NCI-H2196 treated with DMSO at 0.1 percent for 48 hours (cell line): ENCODE results near the gene DROSHA.
"Not testable (repeated sequence)": the region's sequence is repeated elsewhere in the genome, so short reads cannot be mapped to it uniquely, and the experiment has no call there.

Source experiments
- DNase-seq: peaks from one replicate; lab custom pipeline; 2025; ENCODE audit not compliant: unreplicated experiment; lab: John Stamatoyannopoulos, UW

The DROSHA gene

DNA sequence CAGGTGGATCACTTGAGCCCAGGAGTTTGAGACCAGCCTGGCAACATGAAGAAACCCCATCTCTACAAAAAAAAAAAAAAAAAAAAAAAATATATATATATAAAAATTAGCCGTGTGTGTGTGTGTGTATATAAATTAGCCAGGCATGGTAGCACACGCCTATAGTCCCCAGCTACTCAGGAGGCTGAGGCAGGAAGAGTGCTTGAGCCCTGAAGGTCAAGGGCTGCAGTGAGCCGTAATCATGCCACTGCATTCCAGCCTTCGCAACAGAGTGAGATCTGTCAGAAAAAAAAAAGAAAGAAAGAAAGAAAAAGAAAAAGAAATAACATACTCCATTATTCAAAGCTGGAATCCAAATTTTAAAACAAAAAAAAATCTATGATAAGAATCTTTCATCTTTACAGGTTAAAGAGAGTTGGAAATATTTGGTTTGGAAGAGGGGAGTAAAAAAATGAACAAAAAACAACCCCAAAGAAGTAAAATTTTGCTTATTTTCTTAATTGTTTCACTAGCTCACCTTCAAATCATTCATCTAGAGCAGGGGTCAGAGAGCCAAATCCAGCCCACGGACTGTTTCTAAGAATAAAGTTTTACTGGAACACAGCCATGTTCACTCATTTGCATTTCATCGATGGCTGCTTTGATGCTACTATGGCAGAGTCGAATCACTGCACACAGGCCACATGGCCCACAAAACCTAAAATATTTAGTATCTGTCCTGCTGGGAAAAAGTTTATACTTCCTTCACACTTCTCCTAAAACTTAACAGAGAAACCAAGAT is 109.9 kb downstream of the DROSHA start:
- no peak for DNase-seq

DNA sequence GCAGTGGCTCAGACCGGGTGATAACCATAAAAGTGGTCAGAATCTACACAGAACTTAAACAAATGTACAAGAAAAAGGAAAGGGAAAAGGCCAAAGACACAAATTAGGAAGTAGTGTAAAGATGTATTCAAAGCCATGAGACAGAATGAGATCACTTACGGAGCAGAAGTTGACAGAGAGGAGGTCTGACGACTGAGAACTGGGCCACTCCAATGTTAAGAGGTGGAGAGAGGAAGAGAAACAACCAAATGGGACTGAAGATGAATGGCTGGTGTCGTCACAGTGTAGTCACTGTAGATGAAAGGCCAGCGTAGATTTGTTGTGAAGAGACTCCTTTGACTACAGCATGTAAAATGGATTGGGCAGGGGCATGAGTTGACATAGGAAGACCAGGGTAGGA is 114.4 kb downstream of the DROSHA start:
- no peak for DNase-seq

DNA sequence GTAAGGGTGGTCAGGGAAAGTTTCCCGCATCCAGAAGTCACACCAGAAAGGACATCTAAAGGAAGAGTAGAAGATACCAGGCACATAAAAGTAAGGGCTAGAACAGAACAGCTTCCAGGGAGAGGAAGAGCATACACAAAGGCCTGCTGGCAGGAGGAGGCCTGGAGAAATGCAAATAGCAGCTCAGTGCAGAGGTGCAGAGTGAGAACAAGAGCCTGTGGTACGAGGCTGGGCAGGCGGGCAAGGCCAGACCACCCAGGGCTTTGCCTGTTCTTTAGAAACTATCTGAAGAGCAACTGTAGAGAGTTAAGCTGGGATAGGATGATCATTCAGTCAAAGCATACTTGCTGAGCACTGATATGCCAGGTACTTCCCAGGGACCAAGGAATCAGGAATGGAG is 115.3 kb downstream of the DROSHA start:
- DNase-seq: no peak

- no peak for DNase-seq
Observed at GRCh38 chr5:31415960-31416359, 115.9 kb downstream of the DROSHA start.

- DNase-seq: no peak
Observed at GRCh38 chr5:31415009-31415923, 116.6 kb downstream of the DROSHA start.

DNA sequence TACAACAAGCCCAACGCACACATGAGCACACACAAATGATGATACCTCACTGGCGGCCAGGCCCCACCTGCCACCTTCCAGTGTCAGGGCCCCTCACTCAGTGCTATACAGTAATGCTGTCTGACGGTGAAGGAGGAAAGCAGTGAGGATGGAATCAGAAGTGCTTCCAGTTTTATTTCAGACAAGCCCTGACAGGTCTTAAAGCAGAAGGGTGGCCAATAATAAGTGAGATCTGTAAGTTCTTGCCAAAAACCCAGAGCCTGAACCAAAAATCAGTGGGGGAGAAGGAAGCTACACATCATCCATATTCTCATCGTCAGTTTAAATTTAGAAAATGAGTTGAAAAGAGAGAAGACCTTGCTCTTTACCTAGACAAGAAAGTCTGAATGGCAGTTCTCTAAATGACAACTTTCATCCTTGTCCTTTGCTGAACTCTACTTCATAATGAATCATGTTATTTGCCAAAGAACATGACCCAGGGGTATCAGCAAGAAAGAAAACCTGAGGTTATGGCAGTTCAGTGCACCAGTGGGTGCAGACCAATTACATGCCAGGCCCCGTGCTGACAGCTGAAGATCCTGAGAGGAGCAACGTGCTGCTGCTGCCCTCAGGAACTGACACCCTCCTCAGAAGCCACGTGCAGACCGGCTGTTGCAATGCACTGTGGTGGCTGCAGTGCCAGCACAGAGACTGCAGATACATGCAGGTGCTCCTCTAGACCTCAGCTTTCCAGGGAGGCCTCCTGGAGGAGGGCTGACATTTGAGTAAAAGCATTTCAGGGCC is 118.7 kb downstream of the DROSHA start:
- DNase-seq: no peak

- DNase-seq: no peak
Observed at GRCh38 chr5:31412324-31412723, 119.6 kb downstream of the DROSHA start.

- DNase-seq: no peak
Observed at GRCh38 chr5:31410089-31410488, 121.8 kb downstream of the DROSHA start.

- DNase-seq: no peak
Observed at GRCh38 chr5:31408814-31409213, 123.1 kb downstream of the DROSHA start.

GRCh38 chr5:31407921-31408693 is 123.8 kb downstream of the DROSHA start:
- DNase-seq: no peak

DNA sequence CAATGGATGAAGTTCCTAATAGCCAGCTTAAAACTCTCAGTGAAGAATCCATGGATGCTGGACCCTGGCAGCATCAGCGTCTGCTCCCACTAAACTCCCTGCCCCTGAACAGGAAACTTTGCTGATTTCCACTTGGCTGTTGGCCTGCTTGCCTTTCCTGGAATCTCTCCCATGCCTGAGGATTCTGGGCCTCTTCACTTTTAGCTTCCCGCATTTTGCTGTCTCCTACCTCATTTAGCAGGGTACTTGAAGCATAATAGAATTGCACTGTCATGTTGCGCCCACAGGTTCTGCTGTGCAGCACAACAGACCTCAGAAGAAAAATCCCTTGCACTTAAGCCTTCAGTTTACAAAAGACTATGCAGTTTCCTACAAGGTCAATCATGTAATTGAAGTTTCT is 127.6 kb downstream of the DROSHA start:
- no peak for DNase-seq

DNA sequence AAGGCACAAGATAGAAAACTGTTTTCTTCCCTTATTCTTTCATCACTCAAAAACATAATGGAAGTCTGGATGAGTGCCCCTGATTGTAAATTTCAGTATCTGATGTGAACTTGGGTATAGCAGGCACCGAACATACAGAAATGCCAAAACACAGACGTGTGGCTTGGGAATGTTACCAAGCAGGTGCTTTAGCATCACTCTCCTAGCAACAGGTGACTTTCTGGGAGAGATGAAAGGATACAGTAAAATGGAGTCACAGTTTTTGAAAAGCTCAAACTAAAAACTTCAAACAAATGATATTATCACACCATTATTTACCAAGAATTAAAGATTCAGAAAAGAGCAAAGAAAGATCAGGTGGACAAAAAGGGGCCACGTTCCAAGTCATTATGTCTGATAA is 130.2 kb downstream of the DROSHA start:
- no peak for DNase-seq

DNA sequence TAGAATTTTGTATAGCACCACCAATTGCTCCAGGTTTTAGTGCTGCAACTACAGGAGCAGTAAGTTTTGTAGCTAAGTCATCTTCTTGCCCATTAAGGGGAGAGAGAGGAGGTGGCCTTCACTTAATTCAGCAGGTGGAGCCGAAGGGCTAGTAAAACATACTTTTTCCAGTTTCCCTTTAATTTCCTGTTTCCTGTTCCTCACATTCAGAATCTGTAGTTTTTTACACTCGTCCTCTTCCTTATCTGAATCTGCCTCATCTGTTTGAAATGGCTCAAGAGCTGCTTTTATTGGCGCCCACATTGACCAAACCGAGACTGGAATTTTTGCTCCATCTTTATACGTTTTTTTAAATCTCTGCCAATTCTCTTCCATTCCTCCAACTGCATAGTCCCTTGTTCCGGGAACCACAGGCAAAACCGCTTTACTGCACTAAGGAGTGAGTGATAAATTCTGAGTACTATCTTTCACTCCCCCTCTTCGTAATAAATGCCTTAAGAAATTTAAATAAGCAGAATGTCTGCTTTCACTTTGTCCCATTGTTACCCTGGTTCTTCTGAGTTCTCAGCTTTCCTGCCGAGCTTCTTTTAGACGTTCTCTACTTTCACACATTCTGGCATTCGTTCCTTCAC is 133.9 kb downstream of the DROSHA start:
- DNase-seq: no peak

DNA sequence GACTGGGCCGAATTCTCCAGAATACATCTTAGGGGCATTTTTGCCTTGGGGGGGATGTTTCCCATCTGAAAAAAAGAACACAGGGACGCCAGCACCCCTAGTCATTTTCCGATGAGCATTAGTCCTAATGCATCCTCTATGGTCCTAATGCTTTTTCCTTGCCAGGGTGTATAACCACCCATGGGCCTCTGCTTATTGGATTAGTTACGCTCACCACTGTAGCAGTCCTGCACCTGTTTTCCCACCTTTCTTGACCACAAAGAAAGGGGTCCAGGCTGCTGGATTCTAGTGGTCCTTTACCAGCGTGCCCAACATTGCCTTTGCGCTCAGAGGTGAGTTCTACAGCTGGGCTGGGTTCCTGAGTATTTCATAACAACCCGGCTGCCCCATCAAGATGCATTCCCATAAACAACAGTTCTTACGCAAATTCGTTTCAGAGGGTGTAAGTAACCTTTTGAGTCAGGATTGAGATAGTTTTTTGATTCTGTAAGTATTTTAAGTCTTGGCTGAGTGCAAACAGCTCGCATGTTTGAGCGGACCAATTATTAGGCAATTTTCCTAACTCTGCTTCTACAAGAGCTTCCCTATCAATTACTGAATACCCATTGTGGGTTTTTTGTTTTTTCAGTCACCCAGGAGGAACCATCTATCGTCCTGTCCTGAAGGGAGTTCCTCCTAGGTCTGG is 135.1 kb downstream of the DROSHA start:
- no peak for DNase-seq

DNA sequence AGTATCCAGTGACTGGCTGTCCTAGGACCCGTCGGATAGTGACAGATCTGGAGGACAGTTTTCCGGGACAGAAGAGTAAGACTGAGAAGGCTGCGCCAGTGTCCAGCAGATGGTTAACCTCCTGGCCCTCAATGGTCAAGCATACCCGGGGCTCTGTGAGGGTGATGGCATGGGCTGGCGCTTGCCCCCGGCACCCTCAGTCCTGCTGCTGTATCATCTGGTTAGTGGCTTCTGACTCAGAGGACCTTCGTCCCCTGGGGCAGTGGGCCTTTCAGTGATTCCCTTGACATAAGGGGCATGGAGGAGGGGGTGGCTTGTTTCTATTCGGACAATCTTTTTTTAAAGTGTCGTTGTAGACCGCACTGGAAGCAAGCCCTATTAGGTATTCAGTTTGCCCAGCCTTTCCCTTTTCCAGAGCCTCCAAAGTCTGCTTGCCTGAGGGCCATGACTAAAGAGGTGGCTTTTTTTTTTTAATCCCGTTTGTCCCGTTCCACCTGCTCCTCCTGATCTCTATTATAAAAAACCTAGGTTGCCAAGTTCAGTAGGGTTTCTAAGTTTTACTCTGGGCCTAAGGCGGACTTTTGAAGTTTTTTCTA is 136.3 kb downstream of the DROSHA start:
- not testable (repeated sequence) for DNase-seq

- DNase-seq: no peak
Observed at GRCh38 chr5:31393126-31393525, 138.8 kb downstream of the DROSHA start.

DNA sequence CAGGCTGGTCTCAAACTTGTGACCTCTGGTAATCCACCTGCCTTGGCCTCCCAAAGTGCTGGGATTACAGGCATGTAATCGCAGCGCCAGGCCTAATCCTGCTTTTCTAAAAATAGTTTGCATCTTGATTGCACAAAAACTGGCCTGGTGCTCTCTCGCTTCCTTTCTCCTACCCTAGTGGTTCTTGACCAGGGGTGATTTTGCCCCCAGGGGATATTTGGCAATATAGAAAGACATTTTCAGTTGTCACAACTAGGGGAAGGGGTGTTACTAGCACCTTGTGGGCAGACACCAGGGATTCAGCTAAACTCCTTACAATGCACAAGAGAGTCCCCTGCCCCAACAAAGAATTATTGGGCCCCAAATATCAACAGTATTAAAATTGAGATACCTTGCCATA is 139.8 kb downstream of the DROSHA start:
- no peak for DNase-seq

- no peak for DNase-seq
Observed at GRCh38 chr5:31390256-31390655, 141.6 kb downstream of the DROSHA start.
